SK-N-MC (cell line): ENCODE results near the gene SUCLG2.

ENCODE experiments used
- DNase-seq: peaks from one replicate; pipeline ENCODE4 v3.0.0-alpha.2; 2011; ENCODE audit warnings: low read depth, low spot score
- H3K27ac ChIP-seq: fragments of 200-600 bp; sonication (generic); 2 replicates; pipeline ENCODE4 v1.5.1; 2016; ENCODE audit warnings: mixed run types
- H3K36me3 ChIP-seq: fragments of 200-600 bp; sonication (generic); 2 replicates; pipeline ENCODE4 v1.6.1; 2017; ENCODE audit warnings: antibody characterized with exemption, low read length, mixed read lengths; ENCODE audit not compliant: insufficient read depth
- H3K4me3 ChIP-seq: fragments of 200-600 bp; sonication (generic); 2 replicates; pipeline ENCODE4 v1.5.1; 2016
- H3K9ac ChIP-seq: fragments of 200-600 bp; sonication (generic); 2 replicates; pipeline ENCODE4 v1.8.0; 2017; ENCODE audit warnings: mixed run types, mixed read lengths; ENCODE audit not compliant: insufficient read length
- H3K9me3 ChIP-seq: fragments of 200-600 bp; sonication (generic); 2 replicates; pipeline ENCODE4 v1.6.1; 2017; ENCODE audit warnings: low read depth, mild to moderate bottlenecking, antibody characterized with exemption, low read length, moderate library complexity, mixed read lengths
- EZH2 ChIP-seq: fragments of 200-600 bp; sonication (generic); IDR thresholded peaks from one replicate; pipeline ENCODE4 v1.6.1; 2017; ENCODE audit warnings: antibody characterized with exemption
- FOXP2 ChIP-seq: optimal IDR thresholded peaks from 2 replicates; pipeline ENCODE3; 2011; ENCODE audit warnings: mild to moderate bottlenecking, moderate library complexity; ENCODE audit not compliant: insufficient read depth; ENCODE audit errors: extremely low read length, control extremely low read depth
- POLR2AphosphoS5 ChIP-seq: IDR thresholded peaks from 2 replicates; pipeline ENCODE4 v1.6.1; 2012; ENCODE audit warnings: mild to moderate bottlenecking, low read depth, low read length, borderline replicate concordance

The SUCLG2 gene

GRCh38 chr3:67461667-67462142 lies 192.7 kb downstream of the SUCLG2 start:
- no peaks in the 10 kb centered on the region for H3K9me3 ChIP-seq
- no peak overlapping the region for H3K4me3 ChIP-seq
- no peak overlapping the region for H3K27ac ChIP-seq
- no peak for DNase-seq
- no peak overlapping the region for H3K9ac ChIP-seq
- no peaks in the 10 kb centered on the region for H3K36me3 ChIP-seq
- TF ChIP-seq POLR2AphosphoS5 (no peak), FOXP2 (no peak), EZH2 (no peak)

DNA sequence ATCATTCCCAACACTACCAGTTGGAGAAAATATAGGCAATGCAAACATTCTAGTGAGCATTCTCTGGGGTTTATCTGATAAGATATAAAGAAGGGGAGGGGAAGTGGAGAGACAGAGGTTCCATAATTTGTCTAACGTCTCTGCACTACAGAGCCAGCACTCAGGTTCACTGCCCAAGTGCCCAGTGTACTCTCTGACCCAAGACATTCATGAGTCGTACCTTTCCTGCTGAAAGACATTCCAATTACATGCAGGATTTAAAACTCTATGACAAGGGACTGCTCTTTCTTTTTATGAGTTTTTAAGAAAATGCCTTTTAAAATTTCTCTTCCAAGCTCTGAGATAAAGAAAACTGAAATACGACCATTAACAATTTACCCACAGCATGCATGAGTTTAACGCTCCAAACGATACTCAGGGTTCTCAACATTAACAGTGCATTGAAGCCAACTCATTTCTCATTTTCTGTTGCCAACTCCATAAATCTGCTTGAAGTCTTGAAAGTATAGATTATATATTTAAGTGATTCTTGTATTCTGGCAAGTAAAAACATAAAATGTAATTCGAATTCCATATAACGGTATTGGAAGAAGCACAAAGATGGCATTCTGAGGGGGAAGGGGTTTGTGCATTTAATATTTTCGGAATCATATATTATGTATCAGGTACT lies 193.4 kb downstream of the SUCLG2 start:
- Histone ChIP-seq H3K4me3 (no peak overlapping the region), H3K36me3 (no peaks in the 10 kb centered on the region), H3K9me3 (no peaks in the 10 kb centered on the region), H3K9ac (no peak overlapping the region), H3K27ac (no peak overlapping the region)
- DNase-seq: no peak
- no peak for TF ChIP-seq EZH2
- no peak for TF ChIP-seq POLR2AphosphoS5
- TF ChIP-seq FOXP2: no peak

DNA sequence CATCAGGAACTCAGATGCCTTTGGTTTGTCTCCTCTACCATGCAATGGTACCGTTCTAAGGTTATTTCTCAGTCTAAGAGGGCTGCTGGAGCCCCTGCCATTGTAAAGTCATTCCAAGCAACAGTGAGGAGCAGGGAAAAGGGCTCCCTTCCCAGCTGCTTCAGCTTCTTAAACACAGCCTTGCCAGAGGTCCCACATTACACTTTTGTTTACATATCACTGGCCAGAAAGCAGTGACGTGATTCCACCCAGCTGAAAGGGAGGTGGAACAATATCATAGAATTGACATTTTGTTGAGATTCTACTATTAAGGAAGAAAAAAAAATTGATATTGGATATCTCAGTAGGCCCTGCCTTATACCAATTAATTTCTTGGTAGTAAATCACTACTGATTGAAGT lies 194.6 kb downstream of the SUCLG2 start:
- Histone ChIP-seq H3K27ac (no peak overlapping the region), H3K36me3 (no peaks in the 10 kb centered on the region), H3K4me3 (no peak overlapping the region), H3K9ac (no peak overlapping the region), H3K9me3 (no peaks in the 10 kb centered on the region)
- no peak for TF ChIP-seq FOXP2
- no peak for TF ChIP-seq POLR2AphosphoS5
- no peak for TF ChIP-seq EZH2
- no peak for DNase-seq

DNA sequence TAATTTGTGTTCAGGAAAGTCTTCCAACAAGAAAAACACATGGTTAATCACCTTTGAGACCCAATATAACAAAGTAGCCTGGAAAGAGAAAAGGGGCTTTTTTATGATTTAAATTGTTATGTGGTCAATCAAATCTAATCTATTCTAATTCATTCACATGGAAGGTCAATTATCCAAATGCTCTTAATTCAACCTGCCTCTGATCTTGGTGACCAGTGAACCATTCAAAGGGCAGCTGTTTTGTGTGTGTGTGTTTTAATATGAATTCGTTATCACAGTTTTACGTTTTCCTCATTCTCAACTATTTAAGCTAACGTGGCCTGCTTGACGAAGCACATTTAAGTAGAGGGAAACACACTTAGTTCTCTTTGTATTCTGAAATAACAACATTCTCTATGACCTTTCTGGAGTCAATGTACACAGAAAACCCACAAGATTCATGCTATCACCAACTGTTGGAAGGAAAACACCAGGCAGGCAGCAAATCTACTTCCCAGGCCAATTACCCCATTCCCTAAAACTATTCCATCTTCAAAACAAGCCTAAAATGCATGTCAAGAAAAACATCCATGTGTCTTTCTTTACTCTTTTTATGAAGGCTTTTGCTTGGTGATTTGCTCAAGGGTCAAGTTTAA lies 195.4 kb downstream of the SUCLG2 start:
- Histone ChIP-seq H3K9ac (no peak overlapping the region), H3K36me3 (no peaks in the 10 kb centered on the region), H3K27ac (no peak overlapping the region), H3K9me3 (no peaks in the 10 kb centered on the region), H3K4me3 (no peak overlapping the region)
- no peak for TF ChIP-seq POLR2AphosphoS5
- TF ChIP-seq EZH2: no peak
- no peak for TF ChIP-seq FOXP2
- DNase-seq: no peak

GRCh38 chr3:67458408-67458807 lies 196.0 kb downstream of the SUCLG2 start:
- TF ChIP-seq POLR2AphosphoS5 (no peak), FOXP2 (no peak)
- H3K9me3 ChIP-seq: no peaks in the 10 kb centered on the region
- H3K4me3 ChIP-seq: no peak overlapping the region
- no peak for DNase-seq
- H3K36me3 ChIP-seq: no peaks in the 10 kb centered on the region
- H3K27ac ChIP-seq: no peak overlapping the region
- H3K9ac ChIP-seq: no peak overlapping the region

GRCh38 chr3:67453628-67454027 lies 200.8 kb downstream of the SUCLG2 start:
- Histone ChIP-seq H3K27ac (no peak overlapping the region), H3K9ac (no peak overlapping the region), H3K4me3 (no peak overlapping the region), H3K36me3 (no peaks in the 10 kb centered on the region), H3K9me3 (no peaks in the 10 kb centered on the region)
- TF ChIP-seq POLR2AphosphoS5: no peak
- no peak for TF ChIP-seq EZH2
- TF ChIP-seq FOXP2: no peak
- no peak for DNase-seq

- H3K9ac ChIP-seq: no peak overlapping the region
- H3K4me3 ChIP-seq: no peak overlapping the region
- H3K9me3 ChIP-seq: no peaks in the 10 kb centered on the region
- H3K27ac ChIP-seq: no peak overlapping the region
- DNase-seq: no peak
- no peaks in the 10 kb centered on the region for H3K36me3 ChIP-seq
- TF ChIP-seq FOXP2 (no peak), EZH2 (no peak), POLR2AphosphoS5 (no peak)
These were observed 204.3 kb downstream of the SUCLG2 start for GRCh38 chr3:67450153-67450552.

DNA sequence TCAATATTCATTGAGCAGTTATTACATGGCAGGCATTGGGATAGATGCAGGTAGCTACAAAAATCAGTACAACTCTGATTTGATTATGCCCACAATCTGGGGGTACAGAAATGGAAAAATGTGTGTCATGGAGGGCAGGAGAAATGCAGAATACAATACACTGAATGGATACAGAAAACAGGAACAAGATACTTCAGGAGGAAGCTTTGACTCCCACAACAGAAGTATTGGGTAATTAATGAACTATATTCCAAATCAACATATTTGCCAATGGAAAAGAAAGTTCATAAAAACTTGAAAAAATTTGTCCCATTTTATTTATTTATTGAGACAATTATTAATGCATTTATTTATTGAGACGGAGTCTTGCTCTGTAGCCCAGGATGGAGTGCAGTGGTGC lies 207.0 kb downstream of the SUCLG2 start:
- Histone ChIP-seq H3K9ac (no peak overlapping the region), H3K36me3 (no peaks in the 10 kb centered on the region), H3K27ac (no peak overlapping the region), H3K4me3 (no peak overlapping the region), H3K9me3 (no peaks in the 10 kb centered on the region)
- TF ChIP-seq POLR2AphosphoS5 (no peak), FOXP2 (no peak), EZH2 (no peak)
- no peak for DNase-seq
